ENCODE data around the gene LASP1. TPM values are rescaled to one million over a fixed set of nuclear protein-coding genes. Genes with fewer than 3 reads are reported as not detected.

Gene LASP1
- total and polyA plus RNA-seq, 2 of the 4 experiments (the other 2 are of a cell fraction): 79.8 to 262 TPM

DNA sequence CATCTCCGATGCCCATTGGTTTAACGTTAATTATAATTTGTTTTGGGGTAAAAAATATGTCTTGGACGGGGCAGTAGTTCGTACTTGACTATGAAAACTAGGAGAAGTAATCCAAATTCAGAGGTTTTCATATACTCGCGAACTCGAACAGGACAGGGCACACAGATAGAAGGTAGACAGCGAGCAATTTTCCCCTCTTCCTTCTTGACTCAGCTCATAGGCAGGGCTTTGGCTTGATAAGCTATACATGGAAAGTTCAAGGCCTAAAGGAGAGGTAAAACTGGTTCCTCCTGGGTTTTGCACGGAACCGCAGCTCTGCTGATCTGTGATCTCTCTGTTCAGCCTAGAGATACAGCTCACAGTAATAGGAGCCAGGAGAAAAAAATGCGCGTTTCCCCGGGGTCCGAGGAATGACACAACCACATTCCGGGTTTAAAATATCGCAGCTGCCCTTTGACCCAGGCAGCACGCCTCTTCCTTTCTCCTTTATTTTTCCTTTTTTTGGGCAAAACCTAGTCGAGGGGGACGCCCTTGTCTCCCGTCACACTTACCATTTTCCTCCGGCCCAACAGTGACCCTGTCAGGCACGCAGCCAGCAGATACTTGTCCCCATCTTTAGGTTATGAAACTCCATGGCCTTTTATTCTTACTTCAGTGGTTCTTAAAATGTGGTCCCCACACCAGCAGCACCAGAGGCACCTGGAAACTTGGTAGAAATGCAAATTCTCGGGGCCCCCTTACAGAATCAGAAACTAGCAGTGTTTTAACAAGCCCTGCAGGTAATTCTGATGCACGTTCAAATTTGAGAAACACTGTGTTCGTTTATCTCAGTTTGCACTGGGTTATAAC lies 1.7 kb upstream of the LASP1 start:
- DNase-seq (peak; percentile 55), ATAC-seq (ENCODE audit: low read depth) (peak; percentile 3)
- H3K36me3 ChIP-seq (ENCODE audit: control insufficient read depth, insufficient read depth, low read length): peaks cover 15% of the 10 kb centered on the region
- peak overlapping the region; percentile 81 for H2BK20ac ChIP-seq (ENCODE audit: low read depth, low read length)
- peak overlapping the region; percentile 78 for H3K18ac ChIP-seq (ENCODE audit: low read depth, low read length)
- in situ Hi-C loops (cut with MboI; ENCODE audit: low sequenced_read_pairs): no loop called here
- peaks cover 0 to 25% of the 10 kb centered on the region in 2 experiments; a peak in 2 of 4 replicates for H3K79me1 ChIP-seq (ENCODE audit: low read depth in 1 of 2, low read length in 2 of 2)
- H3K4me3 ChIP-seq (ENCODE audit: insufficient read depth, low read depth, low read length): peak overlapping the region; percentile 90
- CTCF ChIA-PET: no interaction called here
- H2AK9ac ChIP-seq (replicated peaks; ENCODE audit: low read depth, low read length, poor library complexity): peak overlapping the region; percentile 94
- peaks cover 16% of the 10 kb centered on the region for H3K9me1 ChIP-seq (ENCODE audit: insufficient read depth, low read length)
- H2BK120ac ChIP-seq (ENCODE audit: low read depth, low read length): peak overlapping the region; percentile 91
- peak overlapping the region; percentile 89 for H2BK5ac ChIP-seq (ENCODE audit: low read depth, low read length, poor library complexity, severe bottlenecking)
- H3K4ac ChIP-seq (ENCODE audit: low read depth, low read length): peak overlapping the region; percentile 97
- peak overlapping the region; percentile 82 for H2AFZ ChIP-seq (replicated peaks; ENCODE audit: low read length, poor library complexity)
- H2AK5ac ChIP-seq (ENCODE audit: low read depth, low read length): peak overlapping the region; percentile 97
- peak overlapping the region; percentile 92; the same call in 2 of the 3 replicates for H2BK15ac ChIP-seq (ENCODE audit: low read depth, low read length)
- dilution Hi-C loops (cut with HindIII; ENCODE audit: low sequenced_read_pairs, unreplicated experiment): no loop called here
- H4K91ac ChIP-seq (ENCODE audit: insufficient read depth, low read depth, low read length): peak overlapping the region; percentile 93
- peak overlapping the region; percentile 93 for H3K56ac ChIP-seq (ENCODE audit: extremely low read depth, insufficient read depth, low read length)
- peak overlapping the region; percentile 90 for H3K27ac ChIP-seq (ENCODE audit: insufficient read depth, low read length)
- H4K8ac ChIP-seq (ENCODE audit: low read depth in 2 of 2, low read length in 2 of 2): peak overlapping the region; percentile 81 to 83
- H3K9me3 ChIP-seq (ENCODE audit: control insufficient read depth, insufficient read depth, low read length): no peaks in the 10 kb centered on the region
- H4K20me1 ChIP-seq (ENCODE audit: insufficient read depth, low read length): peaks cover 27% of the 10 kb centered on the region
- peak overlapping the region; percentile 94 for H3K4me2 ChIP-seq (ENCODE audit: low read depth, low read length)
- H3K27me3 ChIP-seq (ENCODE audit: control insufficient read depth, insufficient read depth, low read length): no peaks in the 10 kb centered on the region
- peaks cover 20% of the 10 kb centered on the region for H3K4me1 ChIP-seq (ENCODE audit: control insufficient read depth, insufficient read depth, low read length)
- 1% methylated on average over 12 of the region's 25 CpGs; no CpG with 5 or more reads in 1 of the 2 experiments for WGBS, 2 experiments (ENCODE audit: extremely low coverage in 2 of 2, insufficient read length in 1 of 2)
- H4K5ac ChIP-seq (ENCODE audit: low read depth, low read length): peak overlapping the region; percentile 69
- POLR2A ChIA-PET (ENCODE audit: unreplicated experiment): no interaction called here
- no TSS peak for BruUV-seq (replicated peaks)
- peak overlapping the region; percentile 96 for H3K23ac ChIP-seq (ENCODE audit: low read depth, low read length)
- peak overlapping the region; percentile 87 for H3K9ac ChIP-seq (ENCODE audit: low read depth, low read length)
- TF ChIP-seq POLR2A (IDR thresholded peaks at IDR 0.05; ENCODE audit: low read depth, low read length): no peak
- H3K14ac ChIP-seq (replicated peaks; ENCODE audit: low read depth, low read length): peak overlapping the region; percentile 96
- intact Hi-C loops (cut with micrococcal nuclease): loop anchor here (2.0 to 5.0 kb wide), 2 partner anchors 15 to 114 kb away; no protein-coding TSS in a partner anchor

Measured in IMR-90 (cell line).